A549 (cell line): ENCODE results near the gene NSUN7.

Source experiments
- CTCF ChIP-seq: fragments of >200 bp; sonication (Bioruptor Twin); formaldehyde crosslinking; IDR thresholded peaks from 3 replicates; pipeline ENCODE4 v1.5.1; 2016
- HMGXB4 ChIP-seq: fragments of 250-450 bp; sonication (Bioruptor Pico); IDR thresholded peaks from 2 replicates; pipeline ENCODE4 v1.5.0; 2021; ENCODE audit warnings: mild to moderate bottlenecking, moderate library complexity, borderline replicate concordance
- KDM1A ChIP-seq: fragments of 200-600 bp; sonication (generic); IDR thresholded peaks from 2 replicates; pipeline ENCODE4 v1.6.1; 2016; ENCODE audit warnings: low read depth, mild to moderate bottlenecking
- MAX ChIP-seq: IDR thresholded peaks from 2 replicates; pipeline ENCODE4 v1.6.1; 2012
- NR3C1 ChIP-seq: fragments of >200 bp; sonication (Bioruptor Twin); formaldehyde crosslinking; IDR thresholded peaks from 3 replicates; pipeline ENCODE4 v1.6.1; 2017
- USF2 ChIP-seq: fragments of 450-650 bp; IDR thresholded peaks from 2 replicates; pipeline ENCODE4 v1.6.1; 2014; ENCODE audit warnings: antibody characterized with exemption
- TF ChIP-seq, protein P1 (sequence below): fragments of 200-600 bp; sonication (generic); IDR thresholded peaks from 2 replicates; pipeline ENCODE4 v1.6.1; 2016; ENCODE audit warnings: antibody characterized with exemption, mild to moderate bottlenecking, moderate library complexity

DNA sequence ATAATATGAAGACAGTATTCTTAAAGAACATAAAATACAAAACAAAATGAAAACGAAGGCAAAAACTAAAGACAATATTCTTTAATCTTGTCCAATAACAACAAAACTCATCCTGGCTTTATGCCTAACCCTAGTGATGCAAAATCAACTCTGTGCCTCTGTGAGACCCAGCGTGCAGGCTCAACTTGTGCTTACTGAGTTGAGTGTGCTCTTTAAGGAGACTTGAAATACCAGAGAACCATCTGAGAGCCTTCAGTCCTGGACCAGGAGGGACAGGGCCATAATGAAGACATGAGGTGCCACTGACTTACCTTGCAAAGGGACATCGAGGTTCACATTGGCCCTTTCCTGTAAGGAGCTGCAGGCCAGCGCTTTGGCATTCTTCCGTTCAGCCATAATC is 77.1 kb downstream of the NSUN7 start:
- TF ChIP-seq CTCF (no peak), USF2 (no peak), KDM1A (no peak), NR3C1 (no peak), HMGXB4 (CRISPR knock-in tag) (no peak), MAX (no peak)
- TF ChIP-seq, protein P1, sequence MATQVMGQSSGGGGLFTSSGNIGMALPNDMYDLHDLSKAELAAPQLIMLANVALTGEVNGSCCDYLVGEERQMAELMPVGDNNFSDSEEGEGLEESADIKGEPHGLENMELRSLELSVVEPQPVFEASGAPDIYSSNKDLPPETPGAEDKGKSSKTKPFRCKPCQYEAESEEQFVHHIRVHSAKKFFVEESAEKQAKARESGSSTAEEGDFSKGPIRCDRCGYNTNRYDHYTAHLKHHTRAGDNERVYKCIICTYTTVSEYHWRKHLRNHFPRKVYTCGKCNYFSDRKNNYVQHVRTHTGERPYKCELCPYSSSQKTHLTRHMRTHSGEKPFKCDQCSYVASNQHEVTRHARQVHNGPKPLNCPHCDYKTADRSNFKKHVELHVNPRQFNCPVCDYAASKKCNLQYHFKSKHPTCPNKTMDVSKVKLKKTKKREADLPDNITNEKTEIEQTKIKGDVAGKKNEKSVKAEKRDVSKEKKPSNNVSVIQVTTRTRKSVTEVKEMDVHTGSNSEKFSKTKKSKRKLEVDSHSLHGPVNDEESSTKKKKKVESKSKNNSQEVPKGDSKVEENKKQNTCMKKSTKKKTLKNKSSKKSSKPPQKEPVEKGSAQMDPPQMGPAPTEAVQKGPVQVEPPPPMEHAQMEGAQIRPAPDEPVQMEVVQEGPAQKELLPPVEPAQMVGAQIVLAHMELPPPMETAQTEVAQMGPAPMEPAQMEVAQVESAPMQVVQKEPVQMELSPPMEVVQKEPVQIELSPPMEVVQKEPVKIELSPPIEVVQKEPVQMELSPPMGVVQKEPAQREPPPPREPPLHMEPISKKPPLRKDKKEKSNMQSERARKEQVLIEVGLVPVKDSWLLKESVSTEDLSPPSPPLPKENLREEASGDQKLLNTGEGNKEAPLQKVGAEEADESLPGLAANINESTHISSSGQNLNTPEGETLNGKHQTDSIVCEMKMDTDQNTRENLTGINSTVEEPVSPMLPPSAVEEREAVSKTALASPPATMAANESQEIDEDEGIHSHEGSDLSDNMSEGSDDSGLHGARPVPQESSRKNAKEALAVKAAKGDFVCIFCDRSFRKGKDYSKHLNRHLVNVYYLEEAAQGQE = no peak
